Nephron (organoid): ENCODE results near the gene TMEM255A.

Source experiments
- H3K27ac Mint-ChIP-seq, 3 experiments: 2 replicates each; pipeline ENCODE4 v1.8.0; 2020; ENCODE audit warnings: mixed read lengths in 3 of 3, mild to moderate bottlenecking in 2 of 3, moderate library complexity in 1 of 3
- H3K27me3 Mint-ChIP-seq: 2 replicates; pipeline ENCODE4 v1.8.0; 2021; ENCODE audit warnings: low read depth, mild to moderate bottlenecking, moderate library complexity, mixed read lengths
- H3K36me3 Mint-ChIP-seq: 2 replicates; pipeline ENCODE4 v1.8.0; 2020; ENCODE audit warnings: low read depth, mixed read lengths
- H3K4me1 Mint-ChIP-seq: 2 replicates; pipeline ENCODE4 v1.8.0; 2020; ENCODE audit warnings: mixed read lengths
- H3K4me3 Mint-ChIP-seq, 3 experiments: 2 replicates each; pipeline ENCODE4 v1.8.0; 2020; ENCODE audit warnings: mild to moderate bottlenecking in 3 of 3, mixed read lengths in 3 of 3, moderate library complexity in 2 of 3
- H3K9me3 Mint-ChIP-seq: 2 replicates; pipeline ENCODE4 v1.8.0; 2020; ENCODE audit warnings: mixed read lengths
- TF ChIP-seq, protein P1 (sequence below), 3 experiments: fragments of 200-600 bp; sonication (generic); IDR thresholded peaks; one replicate each; pipeline ENCODE4 v1.5.0; 2021; ENCODE audit warnings: antibody characterized with exemption in 3 of 3; ENCODE audit not compliant: unreplicated experiment in 3 of 3

The TMEM255A gene

DNA sequence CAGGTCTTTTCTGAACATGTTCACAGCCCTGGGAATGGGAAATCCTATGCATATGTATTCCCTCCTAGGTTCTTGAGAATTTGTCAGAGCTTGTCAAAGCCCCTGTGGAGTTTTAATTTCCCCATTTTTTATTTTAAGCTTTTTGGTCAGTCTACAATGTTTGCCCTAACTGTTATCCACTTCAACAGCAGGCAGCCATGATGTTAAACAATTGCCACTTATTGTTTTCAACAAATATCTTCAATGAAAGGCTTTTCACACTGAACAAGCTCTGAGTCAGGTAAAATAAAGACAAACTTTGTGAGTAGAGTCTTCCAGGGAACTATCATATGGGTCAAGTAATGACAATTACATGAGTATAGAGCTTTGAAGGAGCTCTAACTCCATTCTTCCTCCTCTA, 25.6 kb upstream of the TMEM255A start:
- H3K27ac Mint-ChIP-seq = no peak overlapping the region
- H3K36me3 Mint-ChIP-seq = no peaks in the 10 kb centered on the region
- peaks cover 28% of the 10 kb centered on the region for H3K9me3 Mint-ChIP-seq
- no peaks in the 10 kb centered on the region for H3K27me3 Mint-ChIP-seq
- TF ChIP-seq, protein P1, sequence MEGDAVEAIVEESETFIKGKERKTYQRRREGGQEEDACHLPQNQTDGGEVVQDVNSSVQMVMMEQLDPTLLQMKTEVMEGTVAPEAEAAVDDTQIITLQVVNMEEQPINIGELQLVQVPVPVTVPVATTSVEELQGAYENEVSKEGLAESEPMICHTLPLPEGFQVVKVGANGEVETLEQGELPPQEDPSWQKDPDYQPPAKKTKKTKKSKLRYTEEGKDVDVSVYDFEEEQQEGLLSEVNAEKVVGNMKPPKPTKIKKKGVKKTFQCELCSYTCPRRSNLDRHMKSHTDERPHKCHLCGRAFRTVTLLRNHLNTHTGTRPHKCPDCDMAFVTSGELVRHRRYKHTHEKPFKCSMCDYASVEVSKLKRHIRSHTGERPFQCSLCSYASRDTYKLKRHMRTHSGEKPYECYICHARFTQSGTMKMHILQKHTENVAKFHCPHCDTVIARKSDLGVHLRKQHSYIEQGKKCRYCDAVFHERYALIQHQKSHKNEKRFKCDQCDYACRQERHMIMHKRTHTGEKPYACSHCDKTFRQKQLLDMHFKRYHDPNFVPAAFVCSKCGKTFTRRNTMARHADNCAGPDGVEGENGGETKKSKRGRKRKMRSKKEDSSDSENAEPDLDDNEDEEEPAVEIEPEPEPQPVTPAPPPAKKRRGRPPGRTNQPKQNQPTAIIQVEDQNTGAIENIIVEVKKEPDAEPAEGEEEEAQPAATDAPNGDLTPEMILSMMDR (IDR thresholded peaks at IDR 0.05; ENCODE audit: unreplicated experiment in 3 of 3) = no peak
- no peaks in the 10 kb centered on the region for H3K4me1 Mint-ChIP-seq
- H3K4me3 Mint-ChIP-seq = no peak overlapping the region

DNA sequence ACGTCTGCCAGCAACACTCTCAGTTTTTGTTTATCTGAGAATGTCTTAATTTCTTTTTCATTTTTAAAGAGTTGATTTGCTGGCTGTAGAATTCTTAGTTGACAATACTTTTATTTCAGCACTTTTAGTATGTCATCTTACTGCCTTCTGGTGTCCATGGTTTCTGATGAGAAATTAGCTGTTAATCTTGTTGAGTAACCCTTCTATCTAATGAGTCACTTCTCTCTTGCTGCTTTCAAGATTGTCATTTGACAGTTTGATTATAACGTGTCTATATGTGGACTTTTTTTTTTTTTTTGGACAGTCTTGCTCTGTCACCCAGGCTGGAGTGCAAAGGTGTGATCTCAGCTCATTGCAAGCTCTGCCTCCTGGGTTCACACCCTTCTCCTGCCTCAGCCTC, 24.0 kb upstream of the TMEM255A start:
- no peak overlapping the region for H3K4me3 Mint-ChIP-seq
- H3K27ac Mint-ChIP-seq = no peak overlapping the region
- no peaks in the 10 kb centered on the region for H3K27me3 Mint-ChIP-seq
- TF ChIP-seq, protein P1 (IDR thresholded peaks at IDR 0.05; ENCODE audit: unreplicated experiment in 3 of 3) = no peak
- no peaks in the 10 kb centered on the region for H3K4me1 Mint-ChIP-seq
- peaks cover 30% of the 10 kb centered on the region for H3K9me3 Mint-ChIP-seq
- no peaks in the 10 kb centered on the region for H3K36me3 Mint-ChIP-seq

DNA sequence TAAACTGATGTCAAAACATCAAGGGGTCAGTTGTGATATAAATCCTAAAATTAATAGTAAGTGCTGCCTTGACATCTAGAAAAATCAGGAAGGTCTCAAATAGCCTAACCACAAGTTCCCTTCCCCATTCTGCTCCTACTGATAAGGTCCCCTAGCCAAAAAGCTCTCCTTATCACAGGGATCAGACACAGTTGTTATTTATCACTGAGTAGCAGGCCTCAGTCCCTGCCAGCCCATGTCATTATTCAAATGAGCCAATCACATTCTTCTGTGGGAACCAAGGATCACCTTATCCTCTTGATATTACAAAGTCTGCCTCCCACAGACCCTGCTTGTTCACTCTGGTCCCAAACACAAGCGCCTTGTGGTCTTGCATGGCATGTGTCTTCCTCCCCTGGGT, 23.3 kb upstream of the TMEM255A start:
- Mint-ChIP-seq H3K27ac (no peak overlapping the region), H3K4me1 (no peaks in the 10 kb centered on the region), H3K36me3 (no peaks in the 10 kb centered on the region), H3K4me3 (no peak overlapping the region), H3K27me3 (peaks cover under 1% of the 10 kb centered on the region), H3K9me3 (peaks cover 33% of the 10 kb centered on the region)
- TF ChIP-seq, protein P1 (IDR thresholded peaks at IDR 0.05; ENCODE audit: unreplicated experiment in 3 of 3) = no peak

DNA sequence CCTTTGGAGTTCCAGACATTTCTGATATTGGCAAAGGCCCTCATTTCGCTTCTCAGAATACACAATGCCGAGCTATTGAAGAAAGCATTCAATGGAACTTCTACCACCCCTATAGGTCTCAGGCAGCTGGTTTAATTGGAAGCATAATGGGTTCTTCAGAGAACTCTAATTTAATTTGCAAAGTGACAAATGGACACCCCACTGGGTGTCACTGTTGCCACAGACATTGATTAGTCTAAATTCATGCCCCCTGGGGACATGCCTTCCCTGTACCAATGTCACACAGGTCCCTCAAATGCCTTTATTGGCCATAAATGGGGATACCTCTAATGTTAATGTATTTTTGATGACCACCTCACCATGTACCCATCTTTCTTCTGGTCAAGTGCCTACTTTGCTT, 22.9 kb upstream of the TMEM255A start:
- H3K9me3 Mint-ChIP-seq = peaks cover 34% of the 10 kb centered on the region
- no peaks in the 10 kb centered on the region for H3K4me1 Mint-ChIP-seq
- no peak overlapping the region for H3K4me3 Mint-ChIP-seq
- no peak overlapping the region for H3K27ac Mint-ChIP-seq
- peaks cover 3% of the 10 kb centered on the region for H3K27me3 Mint-ChIP-seq
- no peaks in the 10 kb centered on the region for H3K36me3 Mint-ChIP-seq
- TF ChIP-seq, protein P1 (IDR thresholded peaks at IDR 0.05; ENCODE audit: unreplicated experiment in 3 of 3) = no peak

DNA sequence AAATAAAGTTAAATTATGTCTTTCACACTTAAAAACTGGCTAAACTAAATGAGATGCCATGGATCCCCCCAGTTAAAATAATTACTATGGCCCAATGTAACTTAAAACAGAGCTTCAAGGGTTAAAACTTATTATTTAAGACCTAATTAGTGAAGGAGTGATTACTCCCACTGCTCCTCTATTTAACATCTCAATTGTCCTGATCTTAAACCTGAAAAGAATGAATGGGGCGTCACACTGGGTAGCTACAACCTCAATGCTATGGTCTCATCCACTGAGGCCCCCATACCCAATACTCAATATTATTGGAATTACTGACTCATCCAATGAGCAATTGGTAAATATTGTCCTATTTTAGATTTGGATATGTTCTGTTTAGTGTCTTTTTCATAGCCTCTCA, 21.1 kb upstream of the TMEM255A start:
- Mint-ChIP-seq H3K27ac (no peak overlapping the region), H3K36me3 (no peaks in the 10 kb centered on the region), H3K27me3 (peaks cover 3% of the 10 kb centered on the region), H3K9me3 (peaks cover 25% of the 10 kb centered on the region), H3K4me1 (no peaks in the 10 kb centered on the region), H3K4me3 (no peak overlapping the region)
- TF ChIP-seq, protein P1 (IDR thresholded peaks at IDR 0.05; ENCODE audit: unreplicated experiment in 3 of 3) = no peak

DNA sequence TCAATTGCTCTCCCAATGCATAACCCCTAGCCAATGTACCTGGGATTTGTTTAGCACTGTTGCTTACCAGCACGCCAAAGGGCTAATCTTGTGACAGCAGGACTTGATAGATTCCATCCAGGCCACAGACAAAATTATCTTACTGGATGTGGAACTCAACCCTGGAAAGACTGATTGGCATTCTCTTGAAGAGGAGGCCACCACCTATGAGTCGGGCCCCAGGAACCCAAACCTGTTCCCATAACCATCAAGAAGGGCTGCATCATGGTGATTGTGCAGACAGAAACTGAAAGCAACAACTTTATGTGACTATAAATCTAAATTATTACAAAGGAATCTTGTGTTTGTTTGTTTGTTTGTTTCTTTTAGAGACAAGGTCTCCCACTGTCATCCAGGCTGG, 19.9 kb upstream of the TMEM255A start:
- peaks cover 29% of the 10 kb centered on the region for H3K9me3 Mint-ChIP-seq
- no peaks in the 10 kb centered on the region for H3K36me3 Mint-ChIP-seq
- H3K27me3 Mint-ChIP-seq = peaks cover 3% of the 10 kb centered on the region
- H3K27ac Mint-ChIP-seq = no peak overlapping the region
- H3K4me3 Mint-ChIP-seq = no peak overlapping the region
- TF ChIP-seq, protein P1 (IDR thresholded peaks at IDR 0.05; ENCODE audit: unreplicated experiment in 3 of 3) = no peak
- H3K4me1 Mint-ChIP-seq = no peaks in the 10 kb centered on the region
